MCF 10A (cell line): ENCODE data around the gene PEX11A. TPM values are rescaled to one million over a fixed set of nuclear protein-coding genes. Genes with fewer than 3 reads are reported as not detected.
A peak's percentile ranks its signal among the peaks of the same experiment; 100 is the strongest.
"Not testable (repeated sequence)": the region's sequence is repeated elsewhere in the genome, so short reads cannot be mapped to it uniquely, and the experiment has no call there.

Source experiments
- BruUV-seq: library from RNA; stranded (reverse); fragments of 400-500 nt; replicated peaks from 2 replicates; lab custom pipeline; 2021; lab: Mats Ljungman, UMichigan
- CTCF ChIA-PET: fragments of 300-600 bp; sonication (Branson Sonifier 250); formaldehyde crosslinking; extraction: SDS; loops from one replicate; lab custom pipeline; 2021; ENCODE audit warnings: antibody characterized with exemption, inconsistent platforms; lab: Yijun Ruan, JAX
- POLR2A ChIA-PET: fragments of 300-600, 350-650 bp; sonication (Branson Sonifier 250); formaldehyde crosslinking; extraction: SDS; loops from one replicate; lab custom pipeline; 2020; ENCODE audit warnings: antibody characterized with exemption, inconsistent platforms; lab: Yijun Ruan, JAX
- DNase-seq: peaks from one replicate; pipeline ENCODE4 v3.0.0-alpha.2; 2018; ENCODE audit not compliant: unreplicated experiment
- H3K27ac Mint-ChIP-seq: one replicate; pipeline ENCODE4 v1.8.0; 2022; ENCODE audit warnings: mild to moderate bottlenecking, low read depth, mixed read lengths; ENCODE audit not compliant: unreplicated experiment
- H3K27me3 Mint-ChIP-seq: one replicate; pipeline ENCODE4 v1.8.0; 2022; ENCODE audit warnings: mixed read lengths; ENCODE audit not compliant: insufficient read depth, unreplicated experiment
- H3K36me3 Mint-ChIP-seq: one replicate; pipeline ENCODE4 v1.8.0; 2022; ENCODE audit warnings: mild to moderate bottlenecking, moderate library complexity, mixed read lengths; ENCODE audit not compliant: insufficient read depth, unreplicated experiment
- H3K4me1 Mint-ChIP-seq: one replicate; pipeline ENCODE4 v1.8.0; 2022; ENCODE audit warnings: mixed read lengths; ENCODE audit not compliant: insufficient read depth, unreplicated experiment
- H3K4me3 Mint-ChIP-seq: one replicate; pipeline ENCODE4 v1.8.0; 2022; ENCODE audit warnings: mild to moderate bottlenecking, moderate library complexity, mixed read lengths; ENCODE audit not compliant: unreplicated experiment
- H3K9me3 Mint-ChIP-seq: one replicate; pipeline ENCODE4 v1.8.0; 2022; ENCODE audit warnings: mixed read lengths; ENCODE audit not compliant: unreplicated experiment
- intact Hi-C: fragments of 100-400 bp; cut with micrococcal nuclease; formaldehyde crosslinking; loops from 2 replicates; pipeline ENCODE4 v1.14.1; 2022
- total RNA-seq: library from RNA; stranded (reverse); gene quantifications from 2 replicates; pipeline ENCODE4 v1.2.3, GENCODE V29; 2022
- TF ChIP-seq, protein P1 (sequence below): fragments of 200-600 bp; IDR thresholded peaks from one replicate; pipeline ENCODE4 v1.8.0; 2022; ENCODE audit warnings: antibody characterized with exemption, mild to moderate bottlenecking; ENCODE audit not compliant: unreplicated experiment

Gene PEX11A
- total RNA-seq, 1 experiment from 2014 or later = 3.4 TPM

DNA sequence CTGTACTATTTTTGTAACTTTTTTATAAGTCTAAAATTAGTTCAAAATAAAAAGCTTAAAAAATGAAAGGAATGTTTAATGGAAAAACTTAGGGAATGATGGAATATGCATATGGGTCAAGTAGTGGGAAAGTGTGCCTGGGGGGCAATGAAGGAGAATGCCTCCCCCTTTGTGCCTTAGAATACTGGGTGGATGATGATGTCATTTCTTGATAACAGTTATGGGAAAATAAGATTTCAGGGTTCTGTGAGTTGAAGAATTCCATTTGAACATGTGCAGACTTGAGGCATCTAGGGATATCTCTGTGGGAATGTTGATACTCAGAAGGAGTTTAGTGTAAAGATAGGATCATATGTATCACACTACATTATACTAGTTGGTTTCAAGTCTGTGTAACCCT is 13.9 kb upstream of the PEX11A start:
- Mint-ChIP-seq H3K9me3 (no peaks in the 10 kb centered on the region), H3K4me3 (no peak overlapping the region), H3K27ac (no peak overlapping the region), H3K4me1 (no peaks in the 10 kb centered on the region), H3K36me3 (no peaks in the 10 kb centered on the region), H3K27me3 (peaks cover 23% of the 10 kb centered on the region)
- BruUV-seq = no TSS peak
- no peak for DNase-seq
- intact Hi-C loops = no loop called here
- POLR2A ChIA-PET = no interaction called here
- TF ChIP-seq, protein P1, sequence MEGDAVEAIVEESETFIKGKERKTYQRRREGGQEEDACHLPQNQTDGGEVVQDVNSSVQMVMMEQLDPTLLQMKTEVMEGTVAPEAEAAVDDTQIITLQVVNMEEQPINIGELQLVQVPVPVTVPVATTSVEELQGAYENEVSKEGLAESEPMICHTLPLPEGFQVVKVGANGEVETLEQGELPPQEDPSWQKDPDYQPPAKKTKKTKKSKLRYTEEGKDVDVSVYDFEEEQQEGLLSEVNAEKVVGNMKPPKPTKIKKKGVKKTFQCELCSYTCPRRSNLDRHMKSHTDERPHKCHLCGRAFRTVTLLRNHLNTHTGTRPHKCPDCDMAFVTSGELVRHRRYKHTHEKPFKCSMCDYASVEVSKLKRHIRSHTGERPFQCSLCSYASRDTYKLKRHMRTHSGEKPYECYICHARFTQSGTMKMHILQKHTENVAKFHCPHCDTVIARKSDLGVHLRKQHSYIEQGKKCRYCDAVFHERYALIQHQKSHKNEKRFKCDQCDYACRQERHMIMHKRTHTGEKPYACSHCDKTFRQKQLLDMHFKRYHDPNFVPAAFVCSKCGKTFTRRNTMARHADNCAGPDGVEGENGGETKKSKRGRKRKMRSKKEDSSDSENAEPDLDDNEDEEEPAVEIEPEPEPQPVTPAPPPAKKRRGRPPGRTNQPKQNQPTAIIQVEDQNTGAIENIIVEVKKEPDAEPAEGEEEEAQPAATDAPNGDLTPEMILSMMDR = no peak
- CTCF ChIA-PET = interaction anchor here (1.0 kb wide), 1 partner anchor 31 kb away, joined by 4 read pairs; no protein-coding TSS in a partner anchor

DNA sequence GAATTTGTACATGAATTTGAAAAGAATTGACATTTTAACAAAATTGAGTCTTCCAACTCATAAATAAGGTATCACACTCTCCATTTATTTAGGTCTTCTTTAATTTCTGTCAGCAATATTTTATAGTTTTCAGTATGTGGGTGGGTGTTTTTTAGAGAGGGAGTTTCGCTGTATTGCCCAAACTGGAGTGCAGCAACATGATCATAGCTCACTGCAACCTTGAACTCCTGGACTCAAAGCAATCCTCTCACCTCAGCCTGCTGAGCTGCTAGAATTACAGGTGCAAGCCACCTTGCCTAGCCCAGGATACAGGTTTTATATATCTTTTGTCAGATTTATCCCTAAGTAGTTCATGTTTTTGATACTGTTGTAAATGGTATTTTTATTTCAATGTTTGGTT is 4.6 kb upstream of the PEX11A start:
- intact Hi-C loops = no loop called here
- no peaks in the 10 kb centered on the region for H3K9me3 Mint-ChIP-seq
- H3K4me3 Mint-ChIP-seq = no peak overlapping the region
- no TSS peak for BruUV-seq
- H3K27me3 Mint-ChIP-seq = no peaks in the 10 kb centered on the region
- CTCF ChIA-PET = no interaction called here
- H3K4me1 Mint-ChIP-seq = peaks cover 5% of the 10 kb centered on the region
- H3K36me3 Mint-ChIP-seq = no peaks in the 10 kb centered on the region
- no peak for DNase-seq
- no peak overlapping the region for H3K27ac Mint-ChIP-seq
- POLR2A ChIA-PET = interaction anchor here (0.6 to 0.8 kb wide), 3 partner anchors 10 to 523 kb away, joined by 3 to 4 read pairs (median 4); no protein-coding TSS in a partner anchor
- TF ChIP-seq, protein P1 = no peak

DNA sequence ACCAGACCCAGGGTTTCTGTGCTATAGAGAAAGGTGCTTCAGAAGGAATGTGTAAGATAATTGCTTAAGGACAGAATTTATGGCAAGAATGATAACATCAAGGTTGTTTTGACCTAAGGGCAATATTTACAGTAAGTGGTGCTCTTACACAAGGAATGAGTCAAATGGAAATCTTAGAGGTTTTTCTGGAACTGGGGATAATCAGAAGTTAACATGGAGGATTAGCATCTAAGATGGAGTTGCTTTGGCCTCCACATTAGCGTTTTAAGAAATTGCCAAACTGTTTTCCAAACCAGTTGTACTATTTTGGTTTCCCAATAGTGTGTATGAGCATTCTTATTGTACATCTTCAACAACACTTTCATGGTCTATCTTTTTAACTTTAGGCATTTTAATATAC is 3.1 kb upstream of the PEX11A start:
- ChIA-PET POLR2A (no interaction called here), CTCF (interaction anchor here (0.7 kb wide), 1 partner anchor 82 kb away, joined by 3 read pairs; no protein-coding TSS in a partner anchor)
- Mint-ChIP-seq H3K4me1 (peaks cover 5% of the 10 kb centered on the region), H3K36me3 (no peaks in the 10 kb centered on the region), H3K9me3 (no peaks in the 10 kb centered on the region), H3K4me3 (no peak overlapping the region), H3K27ac (no peak overlapping the region), H3K27me3 (no peaks in the 10 kb centered on the region)
- no peak for DNase-seq
- intact Hi-C loops = loop anchor here (5.0 kb wide), 1 partner anchor 46 kb away; no protein-coding TSS in a partner anchor
- BruUV-seq = no TSS peak
- TF ChIP-seq, protein P1 = no peak

DNA sequence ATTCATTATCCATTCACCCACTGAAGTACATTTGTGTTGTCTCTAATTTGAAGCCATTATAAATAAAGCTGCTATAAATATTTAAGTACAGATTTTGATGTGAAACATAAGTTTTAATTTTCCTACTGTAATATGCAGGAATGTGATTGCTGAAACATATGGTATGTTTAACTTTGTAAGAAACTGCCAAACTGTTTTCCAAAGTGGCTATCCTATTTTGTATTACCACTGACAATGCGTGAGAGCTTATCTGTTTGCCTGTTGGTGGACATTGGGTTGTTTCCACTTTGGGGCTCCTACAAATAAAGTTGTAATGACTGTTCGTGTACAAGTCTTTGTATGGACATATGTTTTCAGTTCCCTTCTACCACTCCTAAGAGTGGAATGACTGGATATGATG is 2.5 kb upstream of the PEX11A start:
- intact Hi-C loops = loop anchor here (5.0 kb wide), 1 partner anchor 46 kb away; no protein-coding TSS in a partner anchor
- Mint-ChIP-seq H3K9me3 (no peaks in the 10 kb centered on the region), H3K36me3 (no peaks in the 10 kb centered on the region), H3K27me3 (no peaks in the 10 kb centered on the region), H3K4me3 (no peak overlapping the region), H3K4me1 (peaks cover 5% of the 10 kb centered on the region), H3K27ac (no peak overlapping the region)
- BruUV-seq = no TSS peak
- TF ChIP-seq, protein P1 = no peak
- ChIA-PET CTCF (interaction anchor here (0.6 to 0.7 kb wide), 3 partner anchors 14 to 524 kb away, joined by 3 to 4 read pairs (median 3); partner anchors contain the start of gene PLIN1), POLR2A (interaction anchor here (0.5 to 0.7 kb wide), 4 partner anchors 9 to 283 kb away, joined by 3 read pairs; no protein-coding TSS in a partner anchor)
- no peak for DNase-seq

DNA sequence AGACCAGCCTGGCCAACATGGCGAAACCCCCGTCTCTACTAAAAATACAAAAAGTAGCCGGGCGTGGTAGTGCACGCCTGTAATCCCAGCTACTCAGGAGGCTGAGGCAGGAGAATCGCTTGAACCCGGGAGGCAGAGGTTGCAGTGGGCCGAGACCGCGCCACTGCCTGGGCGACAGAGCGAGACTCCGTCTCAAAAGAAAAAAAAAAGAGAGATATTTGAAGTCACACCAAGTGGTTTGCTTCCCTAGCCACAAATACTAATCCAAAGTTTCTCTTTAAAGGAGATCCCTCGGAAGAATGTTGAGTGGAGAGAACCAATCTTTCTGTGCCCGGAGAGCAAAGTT is 651 bp downstream of the PEX11A start:
- not testable (repeated sequence) for H3K36me3 Mint-ChIP-seq, BruUV-seq, H3K27me3 Mint-ChIP-seq, H3K9me3 Mint-ChIP-seq, DNase-seq, H3K4me1 Mint-ChIP-seq
- intact Hi-C loops = loop anchor here (5.0 kb wide), 1 partner anchor 43 kb away; no protein-coding TSS in a partner anchor
- H3K4me3 Mint-ChIP-seq = peak overlapping the region; percentile 78
- POLR2A ChIA-PET = interaction anchor here (1.7 kb wide), 1 partner anchor 9 kb away, joined by 8 read pairs; no protein-coding TSS in a partner anchor
- peak overlapping the region; percentile 67 for H3K27ac Mint-ChIP-seq
- CTCF ChIA-PET = interaction anchor here (0.7 to 0.9 kb wide), 2 partner anchors 27 to 50 kb away, joined by 3 to 4 read pairs; no protein-coding TSS in a partner anchor
